AG08395 (cell line): ENCODE data around the gene ULK4.
A peak's percentile ranks its signal among the peaks of the same experiment; 100 is the strongest.
"Not testable (repeated sequence)": the region's sequence is repeated elsewhere in the genome, so short reads cannot be mapped to it uniquely, and the experiment has no call there.

Source experiments
- DNase-seq: peaks from one replicate; pipeline ENCODE4 v3.0.0; 2012; ENCODE audit warnings: mixed read lengths, low spot score

ULK4 gene

DNA sequence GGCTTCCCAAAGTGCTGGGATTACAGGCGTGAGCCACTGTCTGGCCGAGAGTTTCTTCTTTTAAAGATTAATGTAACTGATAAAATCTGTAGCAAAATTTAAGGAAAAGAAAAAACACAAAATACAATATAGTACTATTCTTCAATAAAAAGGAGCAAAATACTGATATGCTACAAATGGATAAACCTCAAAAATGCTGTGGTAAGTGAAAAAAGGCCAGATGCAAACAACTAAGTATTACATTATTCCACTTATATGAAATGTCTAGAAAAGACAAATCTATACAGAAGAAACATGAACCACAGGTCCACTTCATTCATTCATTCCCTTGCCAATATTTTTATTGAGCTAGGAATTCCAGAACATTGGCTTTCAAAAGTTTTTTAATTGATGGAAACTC lies 463.1 kb downstream of the ULK4 start:
- no peak for DNase-seq

DNA sequence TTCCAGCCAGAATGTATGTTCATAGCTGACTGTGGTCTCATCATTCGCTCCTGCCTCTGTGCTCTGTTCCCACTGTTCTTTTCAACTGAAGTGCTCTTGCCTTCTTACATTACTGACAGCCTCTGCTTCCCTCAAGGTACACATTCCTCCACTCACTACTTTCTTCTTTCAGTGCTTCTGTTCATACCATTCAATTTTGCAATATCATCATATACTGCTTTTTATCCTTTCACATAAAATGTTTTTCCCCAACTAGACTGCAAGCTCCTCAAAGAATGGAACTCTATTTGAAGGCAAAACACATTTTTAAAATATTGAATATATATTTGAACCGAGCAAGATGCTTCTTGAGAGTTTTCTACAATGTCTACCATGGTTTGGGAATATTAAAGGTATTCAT lies 471.5 kb downstream of the ULK4 start:
- DNase-seq, result no peak

DNA sequence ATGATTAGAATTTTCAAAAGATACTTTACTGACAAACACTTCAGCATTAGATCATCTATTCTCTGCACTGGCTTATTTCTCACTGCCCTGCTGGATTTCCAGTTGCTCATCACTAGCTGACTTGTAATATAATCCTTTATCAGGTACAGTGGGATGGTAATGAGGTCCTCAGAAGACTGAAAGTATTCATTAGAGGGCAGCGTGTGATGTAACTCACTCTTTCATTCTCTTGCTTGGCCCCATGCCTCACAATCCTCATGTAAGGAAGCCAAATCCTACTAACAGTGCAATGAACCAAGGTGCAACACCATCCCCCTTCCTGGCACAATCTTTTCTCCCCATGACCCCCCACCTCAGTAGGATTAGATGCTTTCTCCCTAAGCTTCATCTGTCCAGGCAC lies 472.7 kb downstream of the ULK4 start:
- DNase-seq, result no peak

DNA sequence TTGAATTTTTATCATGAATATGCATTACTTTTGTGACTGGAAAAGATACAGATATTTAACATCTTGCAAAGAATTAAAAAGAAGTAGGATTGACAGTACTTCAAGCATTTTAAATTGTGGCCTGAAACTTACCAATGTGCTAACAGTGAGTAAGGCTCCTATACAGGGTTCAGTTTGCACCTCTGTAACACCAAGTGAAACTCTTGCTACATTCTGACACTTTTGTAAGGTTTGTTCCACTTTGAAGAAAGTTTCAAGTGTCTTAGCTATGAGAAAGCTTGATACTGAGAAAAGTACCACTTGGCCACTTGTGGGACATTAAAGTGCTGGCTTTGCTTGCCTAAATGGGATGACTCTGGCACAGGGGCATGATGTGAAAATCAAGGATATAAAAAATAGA lies 473.4 kb downstream of the ULK4 start:
- no peak for DNase-seq

DNA sequence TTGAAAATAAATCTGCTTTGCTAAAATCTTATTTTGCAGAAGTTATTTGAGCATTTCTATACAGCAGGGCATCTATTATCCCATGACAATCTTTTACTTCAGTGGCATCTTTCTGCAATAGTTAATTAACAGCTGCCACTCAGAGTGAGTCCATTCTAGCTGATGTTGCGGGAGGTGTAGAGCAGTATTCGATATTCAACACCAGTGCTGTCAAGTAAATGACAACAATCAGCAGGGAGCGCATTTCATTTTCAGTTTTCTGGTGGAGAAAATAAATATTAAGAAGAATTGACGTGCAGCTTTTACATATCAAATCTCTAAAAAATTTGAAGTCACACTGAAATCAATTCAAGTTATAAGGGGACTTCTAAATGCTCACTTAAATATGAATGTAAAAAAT lies 476.4 kb downstream of the ULK4 start:
- DNase-seq, result no peak

DNA sequence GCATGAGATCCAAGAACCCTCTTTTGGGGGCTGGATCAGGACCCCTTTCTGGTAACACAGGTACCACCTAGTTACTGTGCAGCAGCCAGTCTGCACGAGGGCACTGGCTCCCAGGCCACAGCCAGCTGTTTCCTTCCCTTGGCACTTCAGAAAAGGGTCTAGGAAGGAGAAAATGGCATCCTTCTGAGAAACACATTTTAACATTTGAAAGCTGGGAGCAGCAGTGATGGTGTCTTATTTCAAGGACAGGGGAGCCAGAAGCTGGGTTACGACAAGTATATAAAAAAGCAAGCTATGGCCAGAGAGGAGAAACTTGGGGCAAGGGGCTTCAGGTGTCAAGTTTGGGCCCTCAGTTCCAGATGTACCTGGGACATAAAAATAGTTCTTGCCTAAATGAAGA lies 479.8 kb downstream of the ULK4 start:
- DNase-seq, result no peak

DNA sequence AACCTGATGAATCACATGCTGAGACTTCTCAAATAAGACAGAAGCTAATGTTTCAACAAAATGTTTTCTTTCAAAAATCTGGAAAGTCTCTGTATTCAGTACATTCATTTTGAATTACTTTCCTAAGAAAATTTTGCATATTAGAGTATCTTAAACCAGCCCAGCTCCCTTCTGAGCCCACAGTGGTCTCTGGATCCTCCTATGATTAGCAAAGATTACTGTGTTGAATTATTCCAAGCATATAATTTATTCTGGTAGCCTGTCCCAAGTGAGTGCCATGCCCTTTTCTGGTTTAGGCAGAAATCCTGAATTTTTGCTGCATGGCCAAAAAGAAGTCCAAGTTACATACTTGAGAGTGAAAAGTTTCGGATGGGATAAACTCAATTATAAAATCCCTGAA lies 483.6 kb downstream of the ULK4 start:
- DNase-seq, result no peak

DNA sequence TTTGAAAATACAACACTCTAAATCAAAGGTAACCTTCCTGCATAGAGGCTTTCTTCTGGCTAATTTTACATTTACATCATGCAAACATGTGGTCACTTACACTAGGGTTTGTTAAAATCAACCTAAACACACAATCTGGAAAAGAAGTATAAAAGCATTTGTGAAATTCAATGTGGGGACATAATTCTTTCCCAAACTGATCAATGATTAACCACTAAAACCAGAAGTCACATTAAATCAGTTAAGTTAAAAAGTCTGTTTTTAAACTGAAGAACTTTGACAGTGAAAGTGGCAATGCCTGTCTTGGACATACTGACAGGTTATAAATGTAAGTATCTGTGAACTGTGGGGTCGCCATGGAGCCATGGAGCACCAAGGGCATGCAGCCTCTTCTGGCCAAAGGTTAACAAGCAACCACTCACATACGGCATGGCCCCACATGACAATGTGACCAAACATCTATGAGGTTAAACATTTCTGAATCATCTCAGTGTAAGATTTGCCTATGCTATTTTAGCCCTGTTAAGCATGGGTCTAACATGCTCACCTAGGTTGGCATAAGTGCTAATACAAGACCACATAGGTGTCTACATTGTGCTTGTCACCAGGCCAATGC lies 484.4 kb downstream of the ULK4 start:
- no peak for DNase-seq

DNA sequence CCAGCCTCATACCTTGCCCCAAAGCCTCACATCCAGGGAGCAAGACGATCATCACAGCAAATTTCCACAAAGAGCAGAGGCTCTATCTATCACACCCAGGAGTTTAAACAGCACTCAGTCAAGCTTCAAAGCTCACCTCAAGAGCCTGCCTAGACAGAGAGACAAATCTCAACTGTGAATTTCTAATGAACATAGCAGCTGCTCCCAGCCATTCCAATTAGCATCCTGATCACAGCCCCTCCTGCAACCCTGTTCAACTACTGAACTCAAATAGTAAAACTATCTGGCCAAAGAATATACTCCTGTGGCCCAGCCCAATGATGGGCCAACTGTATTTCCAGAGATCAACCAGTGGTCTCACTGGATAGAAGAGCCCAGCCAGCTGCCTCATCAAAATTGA lies 492.8 kb downstream of the ULK4 start:
- DNase-seq, result no peak

DNA sequence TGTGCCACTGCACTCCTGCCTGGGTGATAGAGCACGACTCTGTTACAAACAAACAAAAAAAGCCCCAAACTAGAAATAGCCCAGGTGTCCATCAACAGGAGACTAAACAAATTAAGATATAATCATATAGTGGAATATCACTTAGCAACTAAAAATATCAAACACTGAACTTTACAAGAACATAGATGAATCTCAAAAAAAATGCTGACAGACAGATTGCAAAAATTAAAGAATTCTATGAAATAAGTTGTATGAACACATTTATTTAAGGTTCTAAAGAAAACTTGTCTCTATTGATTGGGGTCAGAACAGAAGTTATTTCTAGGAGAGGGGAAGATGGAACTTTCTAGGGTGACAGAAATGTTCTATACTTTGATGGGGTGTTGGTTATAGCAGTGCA lies 494.4 kb downstream of the ULK4 start:
- DNase-seq, result no peak

DNA sequence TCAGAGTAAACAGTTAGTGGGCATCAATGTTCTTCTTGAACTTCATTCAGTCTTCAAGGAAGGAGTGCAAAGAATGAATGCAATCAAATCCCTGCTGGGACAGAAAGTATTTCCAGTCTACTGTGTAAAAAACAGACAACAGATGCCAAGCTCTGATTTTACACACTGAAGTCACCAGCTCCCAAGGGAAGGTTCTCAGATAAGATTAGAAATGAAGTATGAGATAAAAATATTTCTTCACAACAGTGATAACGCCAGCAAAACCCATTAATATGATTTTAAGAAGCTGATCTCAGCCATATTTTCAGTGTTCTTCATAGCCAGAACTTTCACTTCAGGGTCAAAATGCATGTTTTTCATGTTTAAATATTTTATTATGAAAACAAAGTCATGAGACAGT lies 497.0 kb downstream of the ULK4 start:
- DNase-seq, result no peak

DNA sequence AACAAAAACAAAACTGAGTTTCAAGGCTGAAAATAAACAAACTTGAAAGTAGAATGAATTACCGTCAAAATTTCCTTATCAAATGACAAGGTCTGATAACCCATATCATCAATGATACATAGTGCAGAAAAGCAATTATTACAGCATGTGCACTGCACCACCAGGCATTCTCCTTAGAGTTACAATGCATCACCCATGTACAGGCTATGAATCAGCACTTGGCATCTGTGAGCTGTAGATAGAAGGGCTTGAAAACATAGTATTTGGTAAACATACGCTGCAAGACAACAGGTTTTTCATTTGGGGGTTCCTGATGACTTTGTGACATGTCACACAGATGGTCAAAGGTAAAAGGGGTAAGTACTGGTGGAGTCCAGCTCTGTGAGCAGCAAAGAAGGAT lies 497.5 kb downstream of the ULK4 start:
- DNase-seq, result peak; percentile 9

DNA sequence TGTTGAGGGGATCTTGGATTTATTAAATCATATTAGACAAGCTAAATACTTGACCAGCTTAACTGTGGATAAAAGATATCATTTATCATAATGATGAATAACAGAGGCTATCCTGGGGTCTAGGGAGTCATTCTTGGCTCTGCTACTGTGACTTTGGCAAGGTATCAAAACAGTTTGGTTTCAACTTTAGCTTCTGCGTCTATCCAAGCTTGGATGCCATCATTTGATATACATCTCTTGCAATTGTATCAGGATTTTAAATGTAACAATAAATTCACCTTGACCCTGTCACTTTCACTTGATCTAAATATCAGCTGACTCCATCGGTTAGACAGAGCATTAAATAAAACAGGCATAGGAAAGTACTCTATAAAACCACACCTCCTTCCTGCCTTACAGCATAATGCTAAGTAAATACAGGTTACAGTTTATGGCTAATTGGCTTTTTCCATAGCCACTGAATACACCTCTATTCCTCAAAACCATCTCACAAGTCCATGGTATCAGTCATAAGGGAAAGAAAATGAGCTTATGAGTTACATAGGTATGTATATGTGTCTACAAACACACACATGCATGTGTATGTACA lies 499.7 kb downstream of the ULK4 start:
- no peak for DNase-seq

DNA sequence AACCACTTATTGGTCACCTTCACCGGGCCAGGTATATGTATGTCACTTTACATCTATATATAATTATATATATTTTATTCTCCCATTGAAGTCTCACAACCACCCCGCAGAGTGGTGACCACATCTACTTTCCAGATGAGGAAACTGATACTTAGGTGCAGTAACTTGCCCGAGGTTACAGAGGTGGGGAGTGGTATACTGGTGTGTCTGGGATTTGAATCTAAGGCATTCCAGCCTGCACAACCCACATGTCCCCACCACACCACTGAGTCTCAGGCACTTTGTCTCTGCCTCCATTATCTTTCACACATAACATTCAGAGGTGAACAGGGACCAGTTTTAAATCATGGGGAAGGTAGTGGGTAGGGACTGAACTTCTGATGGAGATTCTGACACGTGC lies 501.2 kb downstream of the ULK4 start:
- DNase-seq, result no peak

DNA sequence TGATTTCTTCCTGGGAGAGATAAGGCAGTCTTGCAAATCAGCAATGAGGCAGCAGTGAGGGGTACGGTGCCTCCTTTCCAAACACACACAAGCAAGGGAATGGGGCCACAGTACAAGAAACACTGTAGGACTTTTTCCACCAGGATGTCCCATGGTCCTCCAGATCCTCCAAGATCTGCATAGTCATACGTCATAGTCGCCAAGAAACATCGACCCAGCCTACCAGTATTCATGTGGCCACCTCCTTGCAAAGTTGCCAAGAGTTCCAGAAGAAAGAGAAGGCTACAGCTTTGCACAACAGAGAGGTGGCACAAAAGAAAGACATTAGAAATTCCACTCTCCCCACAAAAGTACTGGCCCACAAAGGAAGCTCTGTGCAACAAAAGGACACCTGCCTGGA lies 504.7 kb downstream of the ULK4 start:
- DNase-seq, result no peak

DNA sequence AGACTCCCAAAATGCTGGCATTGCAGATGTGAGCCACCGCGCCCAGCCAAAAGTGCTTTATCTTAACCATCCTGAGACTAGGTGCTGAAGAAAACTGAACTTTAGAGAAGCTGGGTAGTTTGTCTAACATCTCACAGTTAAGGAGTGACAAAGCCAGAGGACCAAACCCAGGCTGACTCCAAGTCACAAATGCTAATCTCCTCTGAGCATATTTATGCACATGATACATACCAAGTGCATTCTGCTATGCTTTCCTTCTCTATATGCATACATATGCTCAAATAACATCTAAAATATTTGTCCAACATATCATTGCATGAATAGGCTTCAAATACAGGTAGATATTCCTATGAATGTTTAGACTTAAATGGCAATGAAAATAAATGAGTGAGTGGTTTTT lies 505.7 kb downstream of the ULK4 start:
- DNase-seq, result no peak

DNA sequence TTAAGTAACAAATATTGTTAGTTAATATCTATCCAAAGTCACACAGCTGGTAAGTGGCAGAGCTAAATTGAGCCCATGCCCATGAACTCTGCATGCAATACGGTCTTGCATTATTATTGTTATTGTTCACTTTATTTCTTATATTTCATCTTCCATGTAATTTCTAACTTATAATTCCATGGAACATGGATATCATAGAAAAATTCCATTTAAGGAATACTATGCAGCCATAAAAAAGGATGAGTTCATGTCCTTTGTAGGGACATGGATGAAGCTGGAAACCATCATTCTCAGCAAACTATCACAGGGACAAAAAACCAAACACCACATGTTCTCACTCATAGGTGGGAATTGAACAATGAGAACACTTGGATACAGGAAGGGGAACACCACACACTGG lies 508.3 kb downstream of the ULK4 start:
- DNase-seq, result not testable (repeated sequence)

DNA sequence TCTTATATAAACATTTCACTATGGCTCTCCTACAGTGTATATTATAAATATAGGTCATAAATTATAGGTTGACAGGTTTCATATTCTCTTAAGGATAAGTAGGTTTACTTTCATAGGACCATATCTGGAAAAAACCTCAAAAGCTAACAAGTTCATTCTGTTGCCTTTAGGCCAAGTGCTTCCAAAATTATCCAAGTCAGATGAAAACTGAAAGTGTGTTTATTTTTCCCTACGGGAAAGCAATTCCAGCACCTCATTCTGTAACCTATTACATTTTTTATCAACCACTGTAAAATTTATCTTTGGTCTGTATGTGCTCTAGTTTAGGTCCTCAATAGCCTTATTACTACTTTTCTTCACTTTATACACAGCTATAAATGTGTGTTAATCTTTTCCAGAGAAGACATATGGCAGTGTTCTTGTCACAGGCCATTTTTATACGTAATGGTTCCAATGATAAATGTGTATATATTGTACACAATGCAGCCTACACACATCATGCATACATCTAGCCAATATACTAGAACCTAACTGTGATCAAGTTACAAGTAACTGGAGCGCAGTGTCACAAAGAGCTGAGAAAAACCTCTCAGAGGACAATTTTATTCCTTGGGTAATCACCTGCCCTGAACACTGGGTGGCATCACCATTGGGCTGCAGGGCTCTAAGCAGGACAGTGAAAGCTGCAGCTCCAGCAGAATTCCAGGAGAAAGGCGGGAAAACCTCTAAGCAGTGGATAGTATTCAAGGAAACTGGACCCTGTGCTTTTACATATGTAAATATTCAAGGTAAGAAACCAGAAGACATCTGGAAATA lies 511.3 kb downstream of the ULK4 start:
- DNase-seq, result no peak

DNA sequence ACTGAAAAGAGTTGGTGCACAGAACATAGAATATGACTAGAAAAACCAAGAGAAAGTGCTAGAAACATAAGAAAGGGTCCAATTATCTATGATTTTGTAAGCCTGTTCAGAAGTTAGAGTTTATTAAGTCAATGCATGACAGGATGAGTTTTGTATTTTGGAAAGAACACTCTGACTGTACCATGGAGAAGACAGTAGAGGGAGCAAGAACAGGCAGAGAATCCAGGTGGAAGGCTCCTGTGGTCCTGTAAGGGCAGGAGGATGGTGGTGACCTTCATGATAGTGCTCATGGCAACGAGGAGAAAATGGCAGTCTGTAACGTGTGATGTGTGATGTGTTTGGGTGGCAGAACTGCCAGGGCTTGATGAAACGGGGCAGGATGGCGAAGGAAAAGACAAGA lies 513.5 kb downstream of the ULK4 start:
- DNase-seq, result no peak

DNA sequence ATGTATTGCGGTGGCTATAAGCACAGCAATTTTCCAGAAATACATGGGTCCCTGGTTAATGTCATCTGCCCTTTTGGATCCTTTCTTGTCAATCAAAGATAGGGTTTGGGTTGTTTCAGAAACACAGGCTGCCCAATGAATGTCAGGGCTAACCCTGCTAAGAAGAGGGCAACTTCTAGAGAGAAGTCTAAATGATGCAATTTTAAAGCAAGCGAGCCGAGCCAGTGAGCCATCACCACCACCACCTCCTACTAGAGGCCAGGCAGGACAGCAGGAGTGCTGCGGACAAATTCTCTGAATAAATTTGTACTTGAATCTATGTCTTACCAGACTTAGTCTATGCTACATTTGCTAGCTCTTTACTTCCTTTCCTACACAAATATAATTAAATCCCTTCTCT lies 514.2 kb downstream of the ULK4 start:
- DNase-seq, result no peak

DNA sequence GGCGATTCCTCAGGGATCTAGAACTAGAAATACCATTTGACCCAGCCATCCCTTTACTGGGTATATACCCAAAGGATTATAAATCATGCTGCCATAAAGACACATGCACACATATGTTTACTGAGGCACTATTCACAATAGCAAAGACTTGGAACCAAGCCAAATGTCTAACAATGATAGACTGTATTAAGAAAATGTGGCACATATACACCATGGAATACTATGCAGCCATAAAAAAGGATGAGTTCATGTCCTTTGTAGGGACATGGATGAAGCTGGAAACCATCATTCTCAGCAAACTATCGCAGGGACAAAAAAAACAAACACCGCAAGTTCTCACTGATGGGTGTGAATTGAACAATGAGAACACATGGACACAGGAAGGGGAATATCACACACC lies 515.6 kb downstream of the ULK4 start:
- not testable (repeated sequence) for DNase-seq

DNA sequence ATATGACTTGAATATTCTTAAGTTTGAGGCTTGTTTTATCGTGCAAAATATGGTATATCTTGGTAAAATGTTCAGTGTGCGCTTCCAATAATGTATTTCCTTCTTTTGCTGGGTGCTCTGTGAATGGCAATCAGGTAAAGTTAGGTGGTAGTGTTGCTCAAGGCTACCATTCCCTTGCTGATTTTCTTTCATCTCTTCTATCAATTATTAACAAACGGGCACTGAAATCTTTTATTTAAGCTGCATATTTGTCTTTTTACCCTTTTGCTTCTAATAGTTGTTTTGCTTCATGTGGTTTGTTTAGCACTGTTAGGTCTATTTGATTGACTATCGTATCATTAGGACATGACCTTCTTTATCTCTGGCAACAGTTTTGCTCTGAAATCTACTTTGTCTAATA lies 520.3 kb downstream of the ULK4 start:
- no peak for DNase-seq

DNA sequence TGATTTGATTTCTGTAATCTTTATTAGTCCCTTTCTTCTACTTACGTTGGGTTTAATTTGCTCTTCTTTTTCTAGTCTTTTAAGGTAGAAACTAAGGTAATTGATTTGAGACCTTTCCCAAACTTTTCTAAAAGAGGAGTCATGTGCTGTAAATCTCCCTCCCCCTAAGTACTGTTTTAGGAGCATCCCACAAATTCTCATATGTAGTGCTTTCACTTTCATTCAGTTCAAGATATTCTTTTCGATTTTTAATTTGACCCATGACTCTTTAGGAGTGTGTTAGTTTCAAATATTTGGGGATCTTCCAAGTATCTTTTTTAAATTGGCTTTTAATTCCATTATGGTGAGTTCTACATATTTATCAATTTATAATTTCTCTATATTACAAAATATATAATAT lies 520.8 kb downstream of the ULK4 start:
- no peak for DNase-seq

DNA sequence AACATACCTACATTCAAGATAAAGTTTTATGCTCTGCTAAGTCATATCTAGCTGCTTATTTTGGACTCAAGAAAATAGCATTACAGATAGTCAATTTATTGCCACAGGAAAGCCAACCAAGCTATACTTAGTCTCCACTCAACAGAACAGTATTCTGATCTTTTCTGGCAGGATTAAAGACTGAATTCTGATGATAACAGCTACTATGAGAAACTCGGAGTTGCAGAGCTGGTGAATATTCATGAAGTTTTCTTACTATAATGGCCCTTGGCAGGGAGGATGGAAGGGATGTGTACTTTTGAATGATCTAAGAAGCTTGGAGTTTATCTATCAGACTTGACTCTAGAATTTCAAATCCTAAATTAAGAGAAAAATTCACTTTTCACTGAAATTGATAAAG lies 524.9 kb downstream of the ULK4 start:
- no peak for DNase-seq
